Urothelium cell line (cell line): ENCODE results near the gene AMZ1.
"Not testable (repeated sequence)": the region's sequence is repeated elsewhere in the genome, so short reads cannot be mapped to it uniquely, and the experiment has no call there.

Experiments
- DNase-seq: peaks from one replicate; pipeline ENCODE4 v3.0.0; 2011; ENCODE audit warnings: low spot score, mixed read lengths
- FAIRE-seq: peaks from 2 replicates; lab custom pipeline; 2011; peaks lifted over from hg19 to GRCh38; lab: Jason Lieb, UNC

AMZ1 gene

DNA sequence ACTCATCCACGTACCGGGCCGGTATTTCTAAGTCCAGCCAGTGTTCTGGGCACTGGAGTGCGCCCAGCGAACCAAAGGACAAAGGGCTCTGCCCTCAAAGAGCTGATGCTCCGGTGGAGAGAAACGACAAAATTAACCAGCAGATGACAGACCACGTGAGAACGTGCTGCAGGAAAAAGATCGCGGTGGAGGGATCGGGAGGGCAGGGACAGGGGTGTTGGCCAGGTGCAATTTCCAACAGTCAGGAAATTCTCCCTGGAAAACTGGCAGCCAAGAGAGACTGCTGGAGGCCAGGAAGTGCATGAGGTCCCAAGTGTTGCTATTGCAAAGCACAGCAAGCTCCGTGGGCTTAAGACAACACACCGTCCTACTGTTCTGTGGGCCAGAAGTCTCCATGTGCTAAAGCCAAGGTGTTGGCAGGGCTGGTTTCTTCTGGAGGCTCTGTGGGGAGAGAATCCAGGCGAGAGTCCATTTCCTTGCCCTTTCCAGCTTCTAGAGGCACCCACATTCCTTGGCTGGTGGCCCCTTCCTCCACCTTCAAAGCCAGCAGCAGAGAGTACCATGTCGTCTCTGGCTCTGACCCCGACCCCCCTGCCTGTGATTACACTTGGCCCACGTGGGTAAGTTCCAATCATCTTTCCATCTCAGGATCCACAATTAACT lies 21.3 kb upstream of the AMZ1 start:
- no peak for DNase-seq
- FAIRE-seq, result peak; percentile 92

GRCh38 chr7:2667843-2668242 lies 20.2 kb upstream of the AMZ1 start:
- DNase-seq (no peak), FAIRE-seq (no peak)

GRCh38 chr7:2668401-2668800 lies 19.6 kb upstream of the AMZ1 start:
- FAIRE-seq (no peak), DNase-seq (no peak)

DNA sequence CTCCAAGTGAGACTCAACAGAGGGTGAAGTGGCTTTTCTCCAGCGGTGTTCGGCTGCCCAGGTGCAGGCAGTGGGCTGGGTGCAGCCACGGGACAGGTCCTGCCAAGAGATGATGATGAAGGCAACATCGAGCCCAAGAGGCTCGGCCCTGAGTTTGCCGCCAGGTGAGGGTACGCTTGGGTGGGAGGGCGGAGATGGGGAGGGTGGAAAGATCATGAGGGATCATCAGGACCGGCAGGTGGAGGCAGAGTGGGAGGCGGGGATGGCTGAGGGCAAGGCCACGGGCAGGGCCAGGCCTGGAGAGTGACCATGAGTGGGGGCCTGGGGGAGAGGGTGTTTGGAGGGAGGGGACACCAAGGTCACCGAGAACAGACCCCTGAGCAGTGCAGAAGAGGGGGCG lies 17.8 kb upstream of the AMZ1 start:
- no peak for DNase-seq
- FAIRE-seq, result peak; percentile 91

DNA sequence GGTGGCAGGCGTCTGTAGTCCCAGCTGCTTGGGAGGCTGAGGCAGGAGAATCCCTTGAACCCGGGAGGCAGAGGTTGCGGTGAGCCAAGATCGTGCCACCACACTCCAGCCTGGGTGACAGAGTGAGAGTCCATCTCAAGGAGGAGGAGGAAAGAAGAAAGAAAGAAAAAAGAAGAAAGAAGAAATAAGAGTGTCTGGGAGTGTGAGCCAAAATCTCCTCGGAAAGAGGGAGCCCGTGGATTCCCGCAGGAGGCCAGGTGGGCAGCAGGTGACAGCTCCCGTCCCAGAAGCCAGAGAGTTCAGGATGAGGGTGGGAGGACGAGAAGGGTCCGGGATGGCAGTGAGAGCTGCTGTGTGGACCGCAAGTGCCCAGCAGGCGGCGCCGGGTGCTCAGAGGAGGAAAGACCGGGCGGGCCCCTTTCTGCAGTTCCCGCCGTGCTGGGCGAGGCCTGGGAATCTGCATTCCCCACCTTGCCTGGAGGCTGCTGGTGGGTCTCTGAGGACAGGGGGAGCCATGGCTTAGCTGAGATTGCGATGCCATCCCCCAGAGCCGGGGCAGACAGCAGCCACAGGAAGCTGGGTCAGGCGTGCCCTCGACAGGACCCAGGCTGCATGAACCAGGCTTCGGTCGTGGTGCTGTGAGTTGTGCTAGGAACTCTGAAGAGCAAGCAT lies 17.1 kb upstream of the AMZ1 start:
- FAIRE-seq, result peak; percentile 78

DNA sequence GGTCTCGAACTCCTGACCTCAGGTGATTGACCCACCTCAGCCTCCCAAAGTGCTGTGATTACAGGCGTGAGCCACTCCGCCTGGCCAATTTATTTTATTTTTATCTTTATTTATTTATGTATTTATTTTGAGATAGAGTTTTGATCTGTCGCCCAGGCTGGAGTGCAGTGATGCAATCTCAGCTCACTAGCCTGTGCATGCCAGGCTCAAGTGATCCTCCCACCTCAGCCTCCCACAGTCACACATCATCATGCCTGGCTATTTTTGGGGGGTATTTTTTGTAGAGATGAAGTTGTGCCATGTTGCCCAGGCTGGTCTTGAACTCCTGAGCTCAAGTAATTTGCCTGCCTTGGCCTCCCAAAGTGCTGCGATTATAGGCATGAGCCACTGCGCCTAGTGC lies 14.8 kb upstream of the AMZ1 start:
- not testable (repeated sequence) for FAIRE-seq

More for the DNA sequence above, 17.1 kb upstream of the AMZ1 start:
- DNase-seq, result peak; percentile 89

DNA sequence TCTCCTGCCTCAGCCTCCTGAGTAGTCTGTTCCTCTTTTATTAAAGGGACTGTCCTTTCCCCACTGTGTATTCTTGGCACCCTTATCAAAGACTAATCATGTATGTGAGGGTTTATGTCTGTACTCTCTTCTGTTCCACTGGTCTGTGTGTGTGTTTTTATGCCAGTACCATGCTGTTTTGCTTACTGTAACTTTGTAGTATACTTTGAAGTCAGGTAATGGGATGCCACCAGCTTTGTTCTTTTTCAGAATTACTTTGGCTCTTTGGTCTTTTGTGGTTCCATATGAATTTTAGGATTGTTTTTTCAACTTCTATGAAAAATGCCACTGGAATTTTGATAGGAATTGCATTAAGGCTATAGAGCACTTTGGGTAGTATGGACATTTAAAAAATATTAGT lies 14.1 kb upstream of the AMZ1 start:
- no peak for FAIRE-seq
- DNase-seq, result no peak

More for the DNA sequence above, 14.8 kb upstream of the AMZ1 start:
- not testable (repeated sequence) for DNase-seq

- DNase-seq, result no peak
- no peak for FAIRE-seq
Measured at GRCh38 chr7:2675256-2675764, 12.7 kb upstream of the AMZ1 start.

GRCh38 chr7:2676576-2676975 lies 11.4 kb upstream of the AMZ1 start:
- FAIRE-seq, result peak; percentile 97

GRCh38 chr7:2678454-2678853 lies 9.5 kb upstream of the AMZ1 start:
- not testable (repeated sequence) for DNase-seq
- FAIRE-seq, result peak; percentile 99

More at GRCh38 chr7:2676576-2676975, 11.4 kb upstream of the AMZ1 start:
- not testable (repeated sequence) for DNase-seq

DNA sequence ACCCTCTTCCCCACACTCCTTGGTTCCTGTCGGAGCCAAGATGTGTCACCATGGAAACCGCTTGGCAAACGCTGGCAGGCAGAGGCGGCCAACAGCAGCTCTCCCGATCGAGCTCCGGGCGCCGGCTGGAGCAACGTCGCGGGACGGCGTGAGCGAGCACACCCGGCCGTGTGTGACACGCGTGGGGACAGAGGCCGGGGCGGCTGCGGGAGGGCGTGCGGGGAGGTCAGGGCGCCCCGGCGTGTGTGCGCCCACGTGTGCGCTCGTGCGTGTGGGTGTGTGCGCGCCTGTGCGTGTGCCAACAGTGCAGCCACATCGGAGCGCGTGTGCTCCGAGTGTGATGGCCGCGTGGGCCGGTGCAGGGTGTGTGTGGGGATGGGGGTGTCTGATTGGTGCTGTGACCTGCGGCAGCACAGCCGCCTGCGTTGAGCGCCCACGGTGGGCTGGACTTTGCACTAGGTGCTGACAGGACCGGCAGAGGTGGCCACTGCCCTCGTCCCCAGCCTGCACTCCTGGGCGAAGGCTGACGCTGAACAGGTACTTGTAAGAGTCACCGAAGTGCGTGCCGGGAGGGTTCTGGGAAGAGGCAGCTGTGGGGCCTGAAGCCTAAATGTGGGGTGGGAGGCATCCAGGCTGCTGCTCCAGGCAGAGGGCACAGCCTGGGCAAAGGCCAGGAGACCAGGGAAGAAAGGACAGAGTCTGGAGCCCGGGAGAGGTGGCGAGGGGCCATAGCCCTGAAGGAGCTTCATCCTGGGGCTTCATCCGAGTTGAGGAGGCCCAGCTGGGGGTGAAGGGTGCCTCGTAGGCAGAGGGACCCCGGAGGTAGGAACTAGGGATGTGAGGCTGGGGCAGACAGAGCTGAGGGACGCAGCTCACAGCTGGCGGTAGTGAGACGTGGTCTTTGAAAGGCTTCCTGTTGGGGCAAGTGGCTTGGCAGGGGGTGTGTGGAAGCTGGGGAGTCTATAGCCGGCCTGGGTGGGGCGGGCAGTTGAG lies 8.6 kb upstream of the AMZ1 start:
- not testable (repeated sequence) for DNase-seq
- peak; percentile 5 for FAIRE-seq

DNA sequence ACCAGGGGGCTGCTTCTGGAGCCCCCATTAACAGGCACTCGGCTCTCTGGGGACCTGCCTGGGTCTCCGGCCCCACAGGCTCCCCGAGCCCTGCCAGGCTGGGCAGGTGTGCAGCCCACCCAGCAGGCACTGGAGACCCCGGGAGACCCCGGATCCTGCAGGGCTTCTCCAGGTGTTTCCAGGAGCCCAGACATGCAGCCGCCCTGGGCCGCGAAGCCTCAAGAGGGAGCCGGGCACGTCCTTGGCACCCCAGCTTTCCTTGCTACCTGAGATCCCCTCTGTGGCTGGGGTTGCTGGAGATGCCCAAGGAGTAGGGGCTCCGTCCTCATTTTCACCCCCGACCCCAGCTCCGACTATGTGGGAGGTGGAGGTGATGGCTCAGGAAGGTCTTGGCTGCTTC lies 7.7 kb upstream of the AMZ1 start:
- FAIRE-seq, result peak; percentile 48
- DNase-seq, result no peak

DNA sequence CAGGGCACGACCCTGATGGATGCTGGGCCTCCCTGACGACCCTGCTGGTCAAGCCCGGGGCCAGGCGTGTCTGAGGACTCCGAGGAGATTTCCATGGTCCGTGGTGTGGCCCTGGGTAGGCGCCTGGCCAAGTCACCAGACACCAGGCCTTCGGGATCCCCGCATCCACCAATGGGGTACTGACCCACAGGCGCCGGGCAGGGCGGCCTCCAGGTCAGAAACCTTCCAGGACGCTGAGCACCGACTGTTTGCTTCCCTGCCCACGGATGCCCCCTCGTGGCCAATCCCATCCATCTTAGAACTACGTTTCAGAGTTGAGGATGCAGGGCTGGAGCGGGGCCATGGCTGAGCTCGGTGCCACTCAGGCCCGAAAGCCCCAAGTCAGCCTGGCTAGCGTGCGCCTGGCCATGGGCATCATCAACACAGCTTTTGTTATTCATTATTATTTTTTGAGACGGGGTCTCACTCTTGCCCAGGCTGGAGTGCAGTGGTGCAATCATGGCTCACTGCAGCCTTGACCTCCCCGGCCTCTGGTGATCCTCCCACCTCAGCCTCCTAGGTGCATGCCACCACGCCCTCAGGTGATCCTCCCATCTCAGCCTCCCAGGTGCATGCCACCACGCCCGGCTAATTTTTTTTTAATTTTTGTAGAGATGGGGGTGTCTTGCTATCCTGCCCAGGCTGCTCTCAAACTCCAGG lies 7.1 kb upstream of the AMZ1 start:
- peak; percentile 98 for FAIRE-seq

DNA sequence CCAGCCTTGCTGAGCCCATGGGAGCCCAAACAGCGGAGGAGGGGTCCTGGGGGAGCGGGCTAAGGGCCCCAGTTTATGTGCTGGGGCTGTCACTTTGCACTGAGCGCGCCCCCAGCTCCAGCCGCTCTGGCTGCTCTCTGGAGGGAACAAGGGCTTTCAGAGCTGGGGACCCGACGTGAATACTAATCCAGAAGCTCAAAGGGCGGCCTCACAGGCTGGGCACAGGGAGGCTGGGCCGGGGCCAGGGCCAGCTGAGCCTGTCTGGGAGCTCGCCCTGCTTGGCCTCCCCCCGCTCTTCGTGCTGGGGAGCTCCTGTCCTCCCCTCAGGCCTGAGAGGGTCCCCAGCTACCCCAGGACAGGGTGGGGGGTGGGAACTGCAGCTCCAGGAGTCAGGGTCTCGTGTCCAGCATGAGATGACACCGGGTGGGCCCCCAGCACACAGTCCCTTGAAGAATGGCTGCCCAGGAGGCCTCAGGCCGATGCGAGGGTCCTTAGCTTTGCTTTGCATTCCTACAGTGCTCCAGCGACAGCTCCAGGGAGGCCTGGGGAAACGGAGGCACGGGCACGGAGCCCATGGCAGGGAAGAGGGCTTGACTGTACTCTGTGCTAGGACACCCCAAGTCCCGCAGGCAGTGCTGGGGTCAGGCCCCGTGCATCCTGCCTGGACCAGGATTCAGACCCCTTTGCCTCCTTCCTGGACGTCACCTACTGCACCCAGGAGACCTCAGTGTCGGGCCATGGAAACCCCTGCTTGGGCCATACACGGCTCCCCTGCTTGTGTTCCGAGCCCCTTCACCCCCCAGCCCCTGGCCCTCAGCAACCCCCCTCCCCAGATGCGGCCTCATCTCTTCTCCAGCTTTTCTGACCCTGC lies 5.8 kb upstream of the AMZ1 start:
- no peak for DNase-seq
- FAIRE-seq, result peak; percentile 71

More for the DNA sequence above, 7.1 kb upstream of the AMZ1 start:
- peak; percentile 93 for DNase-seq

GRCh38 chr7:2684501-2684900 lies 3.5 kb upstream of the AMZ1 start:
- FAIRE-seq (peak; percentile 50), DNase-seq (no peak)

DNA sequence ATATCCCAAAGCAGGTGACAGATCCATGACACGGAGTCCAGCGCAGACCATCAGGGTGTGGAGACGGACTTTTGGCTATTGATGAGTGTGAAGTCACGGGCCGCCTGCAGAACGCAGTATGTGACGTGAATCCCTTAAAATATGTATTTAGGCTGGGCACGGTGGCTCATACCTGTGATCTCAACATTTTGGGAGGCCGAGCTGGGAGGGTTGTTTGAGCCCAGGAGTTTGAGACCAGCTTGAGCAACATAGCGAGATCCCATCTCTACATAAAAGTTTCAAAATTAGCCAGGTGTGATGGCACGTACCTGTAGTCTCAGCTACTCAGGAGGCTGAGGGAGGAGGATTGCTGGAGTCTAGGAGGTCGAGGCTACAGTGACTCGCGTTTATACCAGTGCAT lies 1.9 kb upstream of the AMZ1 start:
- DNase-seq (no peak), FAIRE-seq (peak; percentile 92)

GRCh38 chr7:2687338-2687869 lies 598 bp upstream of the AMZ1 start:
- peak; percentile 97 for FAIRE-seq
- peak; percentile 88 for DNase-seq

DNA sequence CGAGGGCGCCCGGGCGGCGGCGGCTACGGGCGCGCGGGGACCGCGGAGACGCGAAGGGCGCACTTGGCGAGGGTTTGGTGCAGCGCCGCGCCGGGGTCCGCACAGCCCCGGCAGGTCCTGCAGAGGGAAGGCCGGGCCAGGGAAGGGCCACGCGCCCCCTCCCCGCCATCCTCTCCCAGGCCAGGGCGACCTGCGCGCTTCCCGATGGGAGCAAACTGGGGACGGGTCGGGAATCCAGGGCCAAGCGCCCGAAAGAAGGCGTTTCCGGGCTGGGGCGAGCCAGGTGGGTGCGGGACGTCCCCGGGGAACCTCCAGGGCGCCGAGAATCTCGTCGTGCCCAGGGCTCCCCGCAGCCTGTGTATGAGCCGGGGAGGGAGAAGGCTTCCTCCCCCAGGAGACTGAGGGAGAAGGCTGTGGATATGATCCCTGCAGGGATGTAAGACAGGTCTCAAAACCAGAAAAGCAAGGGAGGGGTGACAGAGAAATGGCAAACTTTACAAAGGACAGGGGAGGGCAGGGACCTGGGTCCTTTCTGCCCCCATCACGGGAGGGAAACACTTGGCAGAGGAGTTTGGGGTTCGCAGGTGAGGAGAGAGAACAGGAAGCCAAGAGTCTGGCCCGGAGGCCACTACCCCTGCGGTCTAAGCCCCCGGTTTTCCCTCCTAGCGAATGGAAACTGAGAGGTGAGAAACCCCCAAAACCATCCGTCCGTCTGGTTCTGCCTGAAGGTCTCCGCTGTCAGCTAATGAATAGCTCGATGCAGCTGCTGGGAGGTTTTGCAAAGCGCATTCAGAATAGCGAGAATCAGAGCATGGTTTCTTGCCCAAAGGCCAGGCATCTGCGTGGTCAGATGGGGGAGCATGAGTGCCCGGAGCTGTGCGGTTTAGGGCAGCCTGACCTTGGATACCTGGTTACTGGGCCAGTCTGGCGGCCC lies 674 bp downstream of the AMZ1 start:
- no peak for DNase-seq
- FAIRE-seq, result peak; percentile 85
